ENCODE data around the gene RNH1. TPM values are rescaled to one million over a fixed set of nuclear protein-coding genes. Genes with fewer than 3 reads are reported as not detected.

Gene RNH1
- total RNA-seq, 4 donors from 2014 or later = 191 to 259 (median 231) TPM

DNA sequence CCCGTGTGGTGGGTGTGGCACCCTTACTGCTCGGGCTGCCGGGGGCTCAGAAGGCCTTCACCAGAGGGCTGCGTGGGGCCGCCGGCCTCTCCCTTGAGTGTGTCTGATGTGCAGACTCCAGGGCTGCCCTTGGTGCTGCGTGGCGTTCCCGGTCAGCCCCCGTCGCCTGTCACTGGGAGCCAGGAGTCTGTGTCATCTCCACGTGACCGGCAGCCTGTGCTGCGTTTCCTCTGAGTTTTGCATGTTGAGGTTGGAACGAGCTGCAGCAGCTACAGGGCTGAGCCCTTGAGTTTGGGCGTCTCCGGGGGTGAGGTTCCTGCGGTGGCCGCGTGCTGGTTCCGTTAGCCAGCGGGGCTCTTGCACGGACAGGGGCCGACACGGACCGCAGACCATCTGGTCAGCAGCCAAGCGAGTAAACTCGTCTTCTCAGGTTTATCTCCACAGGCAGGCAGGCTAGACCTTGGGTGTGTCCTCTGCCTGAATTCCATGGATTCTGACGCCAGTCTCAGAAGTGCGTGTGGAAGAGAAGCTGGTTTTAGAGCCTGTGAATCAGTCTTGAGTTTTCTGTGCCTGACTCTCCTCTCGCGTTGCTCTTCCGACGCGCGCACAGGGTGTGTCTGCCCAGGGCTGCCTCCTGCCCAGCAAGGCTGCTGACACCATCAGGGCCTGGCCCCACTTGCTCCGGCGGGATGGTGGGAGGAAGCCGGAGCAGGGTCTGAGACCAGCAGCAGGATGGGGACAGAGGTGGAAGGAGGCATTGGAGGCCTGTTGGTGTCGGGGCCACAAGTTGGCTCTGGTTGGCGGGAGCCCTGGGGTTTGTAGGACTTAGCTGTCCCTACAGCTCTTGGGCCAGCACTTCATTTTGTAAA lies 46.5 kb downstream of the RNH1 start:
- H3K27me3 ChIP-seq = no peaks in the 10 kb centered on the region
- DNase-seq = no peak
- no peaks in the 10 kb centered on the region for H3K36me3 ChIP-seq
- TF ChIP-seq POLR2A (IDR thresholded peaks at IDR 0.05) = no peak
- TF ChIP-seq, protein P1, sequence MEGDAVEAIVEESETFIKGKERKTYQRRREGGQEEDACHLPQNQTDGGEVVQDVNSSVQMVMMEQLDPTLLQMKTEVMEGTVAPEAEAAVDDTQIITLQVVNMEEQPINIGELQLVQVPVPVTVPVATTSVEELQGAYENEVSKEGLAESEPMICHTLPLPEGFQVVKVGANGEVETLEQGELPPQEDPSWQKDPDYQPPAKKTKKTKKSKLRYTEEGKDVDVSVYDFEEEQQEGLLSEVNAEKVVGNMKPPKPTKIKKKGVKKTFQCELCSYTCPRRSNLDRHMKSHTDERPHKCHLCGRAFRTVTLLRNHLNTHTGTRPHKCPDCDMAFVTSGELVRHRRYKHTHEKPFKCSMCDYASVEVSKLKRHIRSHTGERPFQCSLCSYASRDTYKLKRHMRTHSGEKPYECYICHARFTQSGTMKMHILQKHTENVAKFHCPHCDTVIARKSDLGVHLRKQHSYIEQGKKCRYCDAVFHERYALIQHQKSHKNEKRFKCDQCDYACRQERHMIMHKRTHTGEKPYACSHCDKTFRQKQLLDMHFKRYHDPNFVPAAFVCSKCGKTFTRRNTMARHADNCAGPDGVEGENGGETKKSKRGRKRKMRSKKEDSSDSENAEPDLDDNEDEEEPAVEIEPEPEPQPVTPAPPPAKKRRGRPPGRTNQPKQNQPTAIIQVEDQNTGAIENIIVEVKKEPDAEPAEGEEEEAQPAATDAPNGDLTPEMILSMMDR (IDR thresholded peaks at IDR 0.05) = no peak
- 94 to 97% methylated on average over 32 to 33 of the region's 41 CpGs for WGBS, 2 donors
- no peak overlapping the region for H3K27ac ChIP-seq
- intact Hi-C loops (cut with DNase I) = no loop called here
- no peaks in the 10 kb centered on the region for H3K9me3 ChIP-seq
- no peak overlapping the region for H3K4me3 ChIP-seq (replicated peaks in 1 of 3)
- no peaks in the 10 kb centered on the region for H3K4me1 ChIP-seq

DNA sequence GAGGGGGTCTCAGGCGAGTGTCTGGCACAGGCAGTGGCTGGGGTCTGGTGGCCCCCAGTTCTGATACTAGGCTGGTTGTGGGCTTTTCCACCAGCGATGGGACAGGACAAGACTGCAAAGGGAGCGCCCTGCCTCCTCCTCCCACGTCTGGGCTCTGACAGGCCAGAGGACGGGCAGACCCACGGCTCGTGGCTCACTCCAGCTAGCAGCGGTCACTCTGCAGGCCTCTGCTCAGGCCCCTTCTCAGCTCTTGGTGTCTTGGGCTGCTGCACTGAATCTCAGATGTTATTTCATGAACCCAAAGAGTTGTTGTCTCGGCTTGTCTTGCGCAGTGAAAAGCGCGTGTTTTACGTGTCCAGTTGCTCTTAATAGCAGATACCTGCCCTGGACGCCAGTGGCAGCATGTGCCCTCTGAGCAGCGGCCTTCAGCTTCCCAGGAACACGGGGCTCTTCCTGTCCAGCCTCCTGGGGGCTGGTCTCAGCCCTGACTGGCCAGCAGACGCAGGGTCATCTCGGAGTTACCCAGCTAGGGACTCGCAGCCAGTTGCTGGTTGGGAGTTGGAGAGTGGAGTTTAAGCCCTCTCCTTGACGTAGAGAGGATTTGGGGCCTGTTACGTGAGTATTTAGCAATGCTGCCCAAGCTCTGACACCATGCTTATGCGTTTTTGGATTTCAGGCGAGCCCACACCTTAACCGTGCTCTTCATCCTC lies 47.4 kb downstream of the RNH1 start:
- H3K36me3 ChIP-seq = no peaks in the 10 kb centered on the region
- H3K9me3 ChIP-seq = no peaks in the 10 kb centered on the region
- H3K27me3 ChIP-seq = no peaks in the 10 kb centered on the region
- TF ChIP-seq POLR2A (IDR thresholded peaks at IDR 0.05) = no peak
- TF ChIP-seq, protein P1 (IDR thresholded peaks at IDR 0.05) = no peak
- intact Hi-C loops (cut with DNase I) = loop anchor here (10.0 kb wide), 1 partner anchor 255 kb away; the partner anchor contains the start of genes BET1L and RIC8A
- 94 to 97% methylated on average over 14 to 20 of the region's 24 CpGs for WGBS, 2 donors
- DNase-seq = no peak
- no peaks in the 10 kb centered on the region for H3K4me1 ChIP-seq
- H3K4me3 ChIP-seq (replicated peaks in 1 of 3) = no peak overlapping the region
- H3K27ac ChIP-seq = no peak overlapping the region

DNA sequence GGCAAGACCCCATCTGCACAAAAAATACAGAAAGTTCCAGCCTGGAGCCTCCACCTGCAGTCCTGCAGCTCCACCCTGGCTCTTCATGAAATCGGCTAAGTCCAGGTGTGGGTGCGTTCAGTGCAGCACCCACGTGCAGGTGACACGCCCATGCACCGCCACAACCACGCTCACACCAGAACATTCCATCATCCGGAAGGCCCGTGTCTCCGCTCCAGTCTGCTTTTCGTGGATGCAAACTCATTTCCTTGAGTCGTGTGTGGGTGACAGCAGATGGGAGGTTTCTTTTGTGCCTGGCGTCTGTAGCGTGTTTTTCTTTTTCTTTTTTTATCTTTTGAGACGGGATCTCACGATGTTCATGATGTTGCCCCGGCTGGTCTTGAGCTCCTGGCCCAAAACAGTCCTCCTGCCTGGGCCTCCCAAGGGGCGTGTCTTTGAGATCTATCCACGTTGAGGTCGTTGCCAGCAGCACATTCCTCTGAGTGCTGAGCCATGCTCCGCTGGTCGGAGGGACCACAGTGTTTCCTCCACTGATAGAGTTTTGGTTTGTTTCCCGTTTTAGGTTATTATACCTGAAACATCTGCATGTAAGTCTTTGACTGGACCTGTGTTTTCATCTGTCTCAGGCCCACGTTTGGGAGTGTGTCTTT lies 49.8 kb downstream of the RNH1 start:
- Histone ChIP-seq H3K27me3 (no peaks in the 10 kb centered on the region), H3K4me3 (replicated peaks in 1 of 3) (no peak overlapping the region), H3K4me1 (no peaks in the 10 kb centered on the region), H3K9me3 (no peaks in the 10 kb centered on the region), H3K27ac (no peak overlapping the region), H3K36me3 (no peaks in the 10 kb centered on the region)
- TF ChIP-seq POLR2A (IDR thresholded peaks at IDR 0.05) = no peak
- TF ChIP-seq, protein P1 (IDR thresholded peaks at IDR 0.05) = no peak
- intact Hi-C loops (cut with DNase I) = loop anchor here (10.0 kb wide), 1 partner anchor 252 kb away; the partner anchor contains the start of genes BET1L and RIC8A
- 76 to 84% methylated on average over 23 of the region's 23 CpGs for WGBS, 2 donors
- DNase-seq = no peak

DNA sequence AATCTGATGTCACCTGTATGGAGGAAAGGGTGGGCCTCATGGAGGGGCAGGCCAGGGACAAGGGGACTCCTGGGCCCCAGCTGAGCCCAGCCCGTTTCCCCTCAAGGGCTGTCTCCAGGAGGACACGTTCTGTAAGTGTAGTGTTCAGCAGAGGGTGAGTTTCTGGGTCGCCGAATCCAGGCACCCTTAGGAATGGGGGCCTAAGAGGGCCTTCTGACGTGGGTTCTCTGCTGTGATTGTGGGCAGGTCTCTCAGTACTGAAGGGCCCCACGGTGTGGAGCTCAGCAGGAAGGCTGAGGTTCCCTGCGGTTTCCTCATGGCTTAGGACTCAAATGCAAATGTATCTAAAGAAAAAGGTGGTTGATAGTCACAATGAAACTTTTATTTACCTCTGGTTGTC lies 50.5 kb downstream of the RNH1 start:
- peaks cover 2 to 3% of the 10 kb centered on the region in 2 donors for H3K4me1 ChIP-seq
- no peak overlapping the region for H3K4me3 ChIP-seq (replicated peaks in 1 of 3)
- DNase-seq = no peak
- WGBS, 2 donors = 61 to 77% methylated on average over 7 of the region's 7 CpGs
- no peaks in the 10 kb centered on the region for H3K9me3 ChIP-seq
- no peaks in the 10 kb centered on the region for H3K36me3 ChIP-seq
- H3K27ac ChIP-seq = no peak overlapping the region
- TF ChIP-seq, protein P1 (IDR thresholded peaks at IDR 0.05) = no peak
- no peak for TF ChIP-seq POLR2A (IDR thresholded peaks at IDR 0.05)
- no peaks in the 10 kb centered on the region for H3K27me3 ChIP-seq
- intact Hi-C loops (cut with DNase I) = loop anchor here (10.0 kb wide), 1 partner anchor 252 kb away; the partner anchor contains the start of genes BET1L and RIC8A

All from thyroid gland (tissue), 4 donors.